Mononuclear cell (primary cell): ENCODE measurements around the gene NPEPL1. TPM values are rescaled to one million over a fixed set of nuclear protein-coding genes. Genes with fewer than 3 reads are reported as not detected.

ENCODE experiments used
- H3K27me3 ChIP-seq: 2 replicates; pipeline ENCODE4 v1.6.0; 2011; ENCODE audit warnings: low read length, control low read depth; ENCODE audit not compliant: insufficient read depth
- H3K4me1 ChIP-seq: 2 replicates; pipeline ENCODE4 v1.5.1; 2011; ENCODE audit warnings: mild to moderate bottlenecking, low read length, control low read depth; ENCODE audit not compliant: insufficient read depth
- H3K4me3 ChIP-seq: 2 replicates; pipeline ENCODE4 v1.5.1; 2011; ENCODE audit warnings: mild to moderate bottlenecking, low read length, moderate library complexity
- H3K9me3 ChIP-seq: 2 replicates; pipeline ENCODE4 v1.5.1; 2011; ENCODE audit warnings: low read depth, mild to moderate bottlenecking, control low read depth, low read length
- total RNA-seq: library from RNA; depleted of rRNA; stranded (reverse); fragments of >200 nt; gene quantifications from one replicate; pipeline ENCODE4 v1.2.3, GENCODE V29; 2012

Gene NPEPL1
- total RNA-seq, 1 donor = 25.5 TPM

- Histone ChIP-seq H3K4me3 (peak overlapping the region; percentile 62), H3K9me3 (no peaks in the 10 kb centered on the region), H3K4me1 (peaks cover 32% of the 10 kb centered on the region), H3K27me3 (no peaks in the 10 kb centered on the region)
These were observed 39.9 kb upstream of the NPEPL1 start for GRCh38 chr20:58652606-58653294.

- Histone ChIP-seq H3K4me3 (no peak overlapping the region), H3K9me3 (no peaks in the 10 kb centered on the region), H3K27me3 (no peaks in the 10 kb centered on the region), H3K4me1 (peaks cover 32% of the 10 kb centered on the region)
These were observed 38.3 kb upstream of the NPEPL1 start for GRCh38 chr20:58654337-58654736.

- Histone ChIP-seq H3K4me3 (no peak overlapping the region), H3K27me3 (no peaks in the 10 kb centered on the region), H3K4me1 (peaks cover 36% of the 10 kb centered on the region), H3K9me3 (no peaks in the 10 kb centered on the region)
These were observed 37.1 kb upstream of the NPEPL1 start for GRCh38 chr20:58655328-58656107.

GRCh38 chr20:58656831-58657230 lies 35.8 kb upstream of the NPEPL1 start:
- no peak overlapping the region for H3K4me3 ChIP-seq
- no peaks in the 10 kb centered on the region for H3K9me3 ChIP-seq
- H3K4me1 ChIP-seq = peaks cover 49% of the 10 kb centered on the region
- no peaks in the 10 kb centered on the region for H3K27me3 ChIP-seq

- no peaks in the 10 kb centered on the region for H3K9me3 ChIP-seq
- H3K27me3 ChIP-seq = no peaks in the 10 kb centered on the region
- peaks cover 53% of the 10 kb centered on the region for H3K4me1 ChIP-seq
- H3K4me3 ChIP-seq = no peak overlapping the region
These were observed 35.3 kb upstream of the NPEPL1 start for GRCh38 chr20:58657262-58657661.

- Histone ChIP-seq H3K4me1 (peaks cover 49% of the 10 kb centered on the region), H3K27me3 (no peaks in the 10 kb centered on the region), H3K4me3 (no peak overlapping the region), H3K9me3 (no peaks in the 10 kb centered on the region)
These were observed 34.6 kb upstream of the NPEPL1 start for GRCh38 chr20:58657986-58658385.

- H3K4me3 ChIP-seq = no peak overlapping the region
- peaks cover 43% of the 10 kb centered on the region for H3K4me1 ChIP-seq
- H3K9me3 ChIP-seq = no peaks in the 10 kb centered on the region
- H3K27me3 ChIP-seq = no peaks in the 10 kb centered on the region
These were observed 33.8 kb upstream of the NPEPL1 start for GRCh38 chr20:58658760-58659159.

- Histone ChIP-seq H3K9me3 (no peaks in the 10 kb centered on the region), H3K4me3 (no peak overlapping the region), H3K4me1 (peaks cover 43% of the 10 kb centered on the region), H3K27me3 (no peaks in the 10 kb centered on the region)
These were observed 32.8 kb upstream of the NPEPL1 start for GRCh38 chr20:58659841-58660240.

- H3K4me3 ChIP-seq = no peak overlapping the region
- peaks cover 35% of the 10 kb centered on the region for H3K4me1 ChIP-seq
- H3K27me3 ChIP-seq = no peaks in the 10 kb centered on the region
- no peaks in the 10 kb centered on the region for H3K9me3 ChIP-seq
These were observed 31.6 kb upstream of the NPEPL1 start for GRCh38 chr20:58660855-58661597.

- H3K27me3 ChIP-seq = no peaks in the 10 kb centered on the region
- peaks cover 33% of the 10 kb centered on the region for H3K4me1 ChIP-seq
- no peaks in the 10 kb centered on the region for H3K9me3 ChIP-seq
- H3K4me3 ChIP-seq = no peak overlapping the region
These were observed 30.8 kb upstream of the NPEPL1 start for GRCh38 chr20:58661598-58662473.

- Histone ChIP-seq H3K4me1 (peaks cover 26% of the 10 kb centered on the region), H3K4me3 (no peak overlapping the region), H3K9me3 (no peaks in the 10 kb centered on the region), H3K27me3 (no peaks in the 10 kb centered on the region)
These were observed 28.3 kb upstream of the NPEPL1 start for GRCh38 chr20:58664331-58664730.

- H3K4me1 ChIP-seq = peaks cover 22% of the 10 kb centered on the region
- no peaks in the 10 kb centered on the region for H3K27me3 ChIP-seq
- no peak overlapping the region for H3K4me3 ChIP-seq
- H3K9me3 ChIP-seq = no peaks in the 10 kb centered on the region
These were observed 27.7 kb upstream of the NPEPL1 start for GRCh38 chr20:58664883-58665282.

GRCh38 chr20:58665606-58666005 lies 27.0 kb upstream of the NPEPL1 start:
- H3K4me3 ChIP-seq = no peak overlapping the region
- H3K9me3 ChIP-seq = no peaks in the 10 kb centered on the region
- no peaks in the 10 kb centered on the region for H3K27me3 ChIP-seq
- H3K4me1 ChIP-seq = peaks cover 16% of the 10 kb centered on the region

- Histone ChIP-seq H3K9me3 (no peaks in the 10 kb centered on the region), H3K4me3 (no peak overlapping the region), H3K4me1 (peaks cover 5% of the 10 kb centered on the region), H3K27me3 (no peaks in the 10 kb centered on the region)
These were observed 25.9 kb upstream of the NPEPL1 start for GRCh38 chr20:58666702-58667101.
